Thyroid gland (tissue), 4 donors: ENCODE results near the gene HUS1. TPM values are rescaled to one million over a fixed set of nuclear protein-coding genes. Genes with fewer than 3 reads are reported as not detected.
A peak's percentile ranks its signal among the peaks of the same experiment; 100 is the strongest.
"Not testable (repeated sequence)": the region's sequence is repeated elsewhere in the genome, so short reads cannot be mapped to it uniquely, and the experiment has no call there.

ENCODE experiments used
- DNase-seq, 2 donors: peaks; one replicate each; pipeline ENCODE4 v3.0.0-alpha.2; 2019
- H3K27ac ChIP-seq, 3 donors: fragments of 200-600 bp; sonication (generic); 1 replicate in 2 of 3; 2 replicates in 1 of 3; pipeline ENCODE4 v1.5.1; 2016 to 2019; ENCODE audit warnings: mild to moderate bottlenecking in 1 of 3, moderate library complexity in 1 of 3
- H3K27me3 ChIP-seq: fragments of 200-600 bp; sonication (generic); one replicate; pipeline ENCODE4 v1.5.1; 2019
- H3K36me3 ChIP-seq, 2 donors: fragments of 200-600 bp; sonication (generic); one replicate each; pipeline ENCODE4 v1.5.1; 2016 to 2019
- H3K4me1 ChIP-seq, 2 donors: fragments of 200-600 bp; sonication (generic); one replicate each; pipeline ENCODE4 v1.5.1; 2017 to 2019
- H3K4me3 ChIP-seq, 3 donors: fragments of 200-600 bp; sonication (generic); replicated peaks in 1 of 3; 1 replicate in 2 of 3; 2 replicates in 1 of 3; pipeline ENCODE4 v1.5.1; 2016; ENCODE audit warnings: mild to moderate bottlenecking in 1 of 3
- H3K9me3 ChIP-seq: fragments of 200-600 bp; sonication (generic); one replicate; pipeline ENCODE4 v1.5.1; 2017
- POLR2A ChIP-seq, 2 donors: fragments of 450-650 bp; IDR thresholded peaks; one replicate each; pipeline ENCODE4 v1.6.1; 2017; ENCODE audit warnings: antibody characterized with exemption in 2 of 2, mild to moderate bottlenecking in 2 of 2, moderate library complexity in 1 of 2
- WGBS, 2 donors: methylation state at CpG; one replicate each; pipeline ENCODE4 v1.1.5; 2017; 5-methylcytosine and 5-hydroxymethylcytosine counted together
- intact Hi-C: fragments of 100-400 bp; cut with DNase I; formaldehyde crosslinking; loops from one replicate; pipeline ENCODE4 v1.15.1; 2023
- total RNA-seq, 4 donors: library from RNA; depleted of rRNA; stranded (reverse); fragments of >200 nt; gene quantifications; one replicate each; pipeline ENCODE4 v1.2.3, GENCODE V29; 2016
- TF ChIP-seq, protein P1 (sequence below), 6 experiments: fragments of 200-600 bp in 3 of 6; fragments of 450-650 bp in 3 of 6; sonication (generic) in 3 of 6; IDR thresholded peaks; one replicate each; pipeline ENCODE4 v1.5.1; 2016 to 2019; ENCODE audit warnings: antibody characterized with exemption in 6 of 6, mild to moderate bottlenecking in 2 of 6, inconsistent platforms in 1 of 6, moderate library complexity in 1 of 6

Gene HUS1
- total RNA-seq, 4 donors from 2014 or later = 32.1 to 83.8 (median 39.8) TPM

DNA sequence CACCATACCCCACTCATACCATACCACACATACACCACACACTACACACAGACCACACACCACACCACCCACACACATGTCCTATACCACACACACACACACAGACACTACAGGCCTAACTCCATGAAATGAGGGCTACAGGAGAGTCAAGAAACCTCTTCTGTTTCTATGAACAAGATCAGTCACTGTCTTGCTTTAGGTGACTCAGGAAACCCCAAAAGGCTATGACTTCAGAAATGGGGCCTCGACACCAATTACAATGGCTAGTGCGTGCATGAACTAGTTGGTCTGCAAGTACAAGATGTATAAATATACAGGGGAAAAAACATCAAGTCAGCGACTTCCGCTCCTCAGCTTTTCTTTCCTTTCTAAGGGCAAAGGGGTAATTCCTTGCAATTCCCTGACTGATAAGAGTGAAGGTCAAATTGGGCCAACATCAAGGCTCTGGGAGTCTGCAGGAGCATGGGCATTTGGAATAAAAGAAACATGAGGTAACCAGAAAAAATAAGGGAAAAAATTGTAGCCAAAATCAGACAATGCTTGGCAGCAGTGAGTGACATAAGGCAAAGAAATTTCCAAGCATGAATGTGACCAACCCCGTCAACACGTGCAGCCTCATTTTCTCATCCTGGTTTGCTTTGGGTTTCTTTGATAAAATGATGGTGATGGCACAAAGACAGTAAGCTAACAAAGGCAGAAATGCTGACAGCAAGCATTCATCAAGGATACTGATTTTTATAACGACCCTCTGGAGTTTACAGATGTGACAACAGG is 32.6 kb downstream of the HUS1 start:
- intact Hi-C loops = no loop called here
- H3K4me3 ChIP-seq = no peak overlapping the region
- no peaks in the 10 kb centered on the region for H3K4me1 ChIP-seq
- TF ChIP-seq POLR2A (IDR thresholded peaks at IDR 0.05) = no peak
- TF ChIP-seq, protein P1, sequence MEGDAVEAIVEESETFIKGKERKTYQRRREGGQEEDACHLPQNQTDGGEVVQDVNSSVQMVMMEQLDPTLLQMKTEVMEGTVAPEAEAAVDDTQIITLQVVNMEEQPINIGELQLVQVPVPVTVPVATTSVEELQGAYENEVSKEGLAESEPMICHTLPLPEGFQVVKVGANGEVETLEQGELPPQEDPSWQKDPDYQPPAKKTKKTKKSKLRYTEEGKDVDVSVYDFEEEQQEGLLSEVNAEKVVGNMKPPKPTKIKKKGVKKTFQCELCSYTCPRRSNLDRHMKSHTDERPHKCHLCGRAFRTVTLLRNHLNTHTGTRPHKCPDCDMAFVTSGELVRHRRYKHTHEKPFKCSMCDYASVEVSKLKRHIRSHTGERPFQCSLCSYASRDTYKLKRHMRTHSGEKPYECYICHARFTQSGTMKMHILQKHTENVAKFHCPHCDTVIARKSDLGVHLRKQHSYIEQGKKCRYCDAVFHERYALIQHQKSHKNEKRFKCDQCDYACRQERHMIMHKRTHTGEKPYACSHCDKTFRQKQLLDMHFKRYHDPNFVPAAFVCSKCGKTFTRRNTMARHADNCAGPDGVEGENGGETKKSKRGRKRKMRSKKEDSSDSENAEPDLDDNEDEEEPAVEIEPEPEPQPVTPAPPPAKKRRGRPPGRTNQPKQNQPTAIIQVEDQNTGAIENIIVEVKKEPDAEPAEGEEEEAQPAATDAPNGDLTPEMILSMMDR (IDR thresholded peaks at IDR 0.05) = no peak
- 86 to 89% methylated on average over 7 of the region's 7 CpGs for WGBS, 2 donors
- no peaks in the 10 kb centered on the region for H3K27me3 ChIP-seq
- peak overlapping the region in 2 of 3 donors; percentile 1 to 53 for H3K27ac ChIP-seq
- H3K36me3 ChIP-seq = no peaks in the 10 kb centered on the region
- no peaks in the 10 kb centered on the region for H3K9me3 ChIP-seq
- DNase-seq = no peak

DNA sequence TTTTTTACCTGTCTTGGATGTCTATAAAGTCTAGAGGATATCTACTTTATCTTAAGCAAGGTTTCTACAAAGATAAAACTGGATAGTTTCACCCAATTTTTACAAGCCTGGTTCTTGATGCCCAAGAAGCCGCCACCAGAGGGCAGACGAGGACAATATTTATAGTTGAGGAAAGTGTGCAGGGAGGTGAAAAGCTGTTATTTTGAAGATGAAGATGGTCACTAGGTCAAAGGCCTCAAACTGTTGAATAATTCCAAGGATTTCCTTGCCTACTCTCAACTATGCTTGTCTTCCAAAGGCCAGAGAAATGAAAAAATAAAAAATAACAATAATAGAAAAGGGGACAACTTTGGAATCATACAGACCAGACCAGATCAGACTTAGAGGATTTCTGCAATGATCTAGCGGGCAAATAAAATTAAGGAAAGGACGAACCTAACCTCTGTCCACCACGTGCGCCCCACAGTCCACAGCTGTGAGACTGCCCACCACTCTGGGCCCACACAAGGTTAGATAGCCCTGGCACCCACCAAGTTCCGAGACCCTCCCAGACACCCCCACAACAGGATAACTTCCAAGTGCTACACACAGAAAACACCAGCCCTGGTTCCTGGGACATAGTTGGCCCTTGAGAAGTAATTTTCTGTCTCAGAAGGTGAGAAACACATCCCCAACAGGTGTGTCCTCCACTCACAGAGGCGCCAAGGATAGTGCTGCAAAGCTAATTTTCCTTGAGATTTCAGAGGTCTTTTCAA is 34.0 kb downstream of the HUS1 start:
- DNase-seq = peak; percentile 75 to 87
- WGBS, 2 donors = 44% methylated on average over 8 of the region's 8 CpGs
- Histone ChIP-seq H3K27ac (no peak overlapping the region), H3K9me3 (no peaks in the 10 kb centered on the region), H3K4me3 (no peak overlapping the region), H3K36me3 (no peaks in the 10 kb centered on the region), H3K27me3 (no peaks in the 10 kb centered on the region), H3K4me1 (peaks cover 0 to 13% of the 10 kb centered on the region in 2 donors)
- no peak for TF ChIP-seq POLR2A (IDR thresholded peaks at IDR 0.05)
- TF ChIP-seq, protein P1 (IDR thresholded peaks at IDR 0.05) = peak; percentile 55 to 72 (median 66)
- intact Hi-C loops = no loop called here

DNA sequence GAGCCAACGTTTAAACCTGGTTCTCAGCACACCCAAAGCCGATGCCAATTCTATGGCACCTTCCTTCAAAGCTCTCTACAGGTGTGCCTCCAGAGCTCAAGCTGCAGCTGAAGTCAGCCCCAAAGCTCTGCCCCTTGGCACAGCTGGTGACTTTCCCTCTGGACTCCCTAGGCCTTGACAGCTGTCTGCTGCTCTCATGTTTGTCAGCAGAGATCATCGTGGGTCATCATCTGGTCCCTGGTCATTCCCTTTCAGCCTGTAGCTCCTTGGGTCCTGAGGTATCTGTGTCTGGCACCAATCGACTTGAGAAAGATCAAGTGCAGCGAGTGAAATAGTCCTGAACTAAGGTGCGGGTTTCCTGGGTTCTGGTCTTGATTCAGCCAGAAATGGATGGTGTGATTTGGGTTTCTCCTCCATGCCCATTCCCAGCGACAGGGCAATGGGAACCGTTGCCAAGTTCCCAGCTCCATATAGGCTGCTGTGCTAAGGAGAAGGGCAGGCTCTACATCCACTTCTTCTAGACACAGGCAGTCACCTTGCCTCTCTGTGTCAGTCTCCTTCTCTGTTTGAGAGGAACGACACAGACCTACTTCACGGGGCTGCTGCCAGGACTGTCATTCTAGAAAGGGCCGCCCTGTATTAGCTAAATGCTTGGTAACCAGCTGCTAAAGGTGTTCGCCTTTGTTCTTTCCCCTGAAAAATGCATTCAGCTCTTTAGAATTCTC is 34.7 kb downstream of the HUS1 start:
- WGBS, 2 donors = 73 to 78% methylated on average over 12 of the region's 12 CpGs
- H3K4me3 ChIP-seq = no peak overlapping the region
- intact Hi-C loops = loop anchor here (5.0 kb wide), 1 partner anchor 168 kb away; no protein-coding TSS in a partner anchor
- no peaks in the 10 kb centered on the region for H3K27me3 ChIP-seq
- TF ChIP-seq POLR2A (IDR thresholded peaks at IDR 0.05) = no peak
- TF ChIP-seq, protein P1 (IDR thresholded peaks at IDR 0.05) = no peak
- no peaks in the 10 kb centered on the region for H3K9me3 ChIP-seq
- H3K27ac ChIP-seq = no peak overlapping the region
- DNase-seq = no peak
- peaks cover 0 to 14% of the 10 kb centered on the region in 2 donors for H3K4me1 ChIP-seq
- no peaks in the 10 kb centered on the region for H3K36me3 ChIP-seq

DNA sequence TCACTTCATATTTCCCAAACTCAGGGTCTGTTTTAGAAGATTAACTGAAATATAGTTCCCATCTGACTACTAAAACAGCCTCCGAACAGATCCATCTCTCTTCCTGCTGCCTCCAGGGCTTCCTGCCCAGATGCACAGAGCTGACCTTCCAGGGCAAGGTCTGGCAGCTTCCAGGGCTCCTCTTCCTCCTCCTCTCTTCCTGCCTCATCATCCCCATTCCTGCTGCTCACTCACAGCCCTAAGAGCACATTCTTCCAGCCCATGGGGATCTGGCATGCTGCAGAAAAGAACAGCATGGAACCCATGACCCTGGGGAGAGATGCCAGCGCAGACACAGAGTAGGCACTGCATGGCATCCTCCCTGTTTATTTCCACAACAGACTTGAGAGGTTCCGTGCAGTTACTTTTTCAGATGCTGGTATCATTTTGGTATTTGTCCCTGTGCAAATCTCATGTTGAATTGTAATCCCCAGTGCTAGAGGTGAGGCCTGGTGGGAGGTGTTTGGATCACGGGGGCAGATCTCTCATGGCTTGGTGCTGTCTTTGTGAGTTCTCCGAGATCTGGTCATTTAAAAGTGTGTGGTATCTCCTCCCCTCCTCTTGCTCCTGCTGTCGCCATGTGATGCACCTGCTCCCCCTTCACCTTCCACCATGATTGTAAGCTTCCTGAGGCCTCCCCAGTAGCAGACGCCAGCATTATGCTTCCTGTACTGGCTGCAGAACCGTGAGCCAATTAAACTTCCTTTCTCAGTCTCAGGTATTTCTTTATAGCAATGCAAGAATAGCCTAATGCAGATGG is 35.5 kb downstream of the HUS1 start:
- Histone ChIP-seq H3K4me3 (no peak overlapping the region), H3K9me3 (no peaks in the 10 kb centered on the region), H3K27me3 (no peaks in the 10 kb centered on the region), H3K36me3 (no peaks in the 10 kb centered on the region), H3K4me1 (peaks cover 0 to 14% of the 10 kb centered on the region in 2 donors), H3K27ac (no peak overlapping the region)
- WGBS, 2 donors = 89 to 92% methylated on average over 8 of the region's 8 CpGs
- no peak for TF ChIP-seq POLR2A (IDR thresholded peaks at IDR 0.05)
- TF ChIP-seq, protein P1 (IDR thresholded peaks at IDR 0.05) = no peak
- intact Hi-C loops = loop anchor here (5.0 kb wide), 1 partner anchor 168 kb away; no protein-coding TSS in a partner anchor
- no peak for DNase-seq

DNA sequence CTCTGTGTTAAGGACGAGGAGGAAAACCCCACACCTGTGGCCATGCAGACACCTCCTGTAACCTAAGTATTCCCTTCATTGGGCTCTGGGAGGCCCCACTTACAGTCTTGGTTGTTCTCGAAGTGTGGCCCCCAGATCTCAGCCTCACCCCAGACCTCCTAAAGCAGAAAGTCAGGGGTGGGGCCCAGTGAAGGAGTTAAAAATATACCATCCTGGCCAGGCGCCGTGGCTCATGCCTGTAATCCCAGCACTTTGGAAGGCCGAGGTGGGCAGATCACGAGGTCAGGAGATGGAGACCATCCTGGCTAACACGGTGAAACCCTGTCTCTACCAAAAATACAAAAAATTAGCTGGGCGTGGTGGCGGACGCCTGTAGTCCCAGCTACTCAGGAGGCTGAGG is 36.8 kb downstream of the HUS1 start:
- H3K4me3 ChIP-seq, H3K9me3 ChIP-seq, DNase-seq, H3K27ac ChIP-seq, H3K27me3 ChIP-seq, H3K36me3 ChIP-seq: not testable (repeated sequence)
- 91 to 93% methylated on average over 10 of the region's 10 CpGs for WGBS, 2 donors
- peaks cover 0 to 17% of the 10 kb centered on the region in 2 donors for H3K4me1 ChIP-seq
- intact Hi-C loops = loop anchor here (5.0 kb wide), 1 partner anchor 170 kb away; no protein-coding TSS in a partner anchor
